Measurements from ENCODE around the gene TCEANC. TPM values are rescaled to one million over a fixed set of nuclear protein-coding genes. Genes with fewer than 3 reads are reported as not detected.
"Not testable (repeated sequence)": the region's sequence is repeated elsewhere in the genome, so short reads cannot be mapped to it uniquely, and the experiment has no call there.

The TCEANC gene
- total RNA-seq, 2 donors from 2014 or later, result 1.8 to 3.6 TPM

GRCh38 chrX:13647709-13648212, 5.2 kb upstream of the TCEANC start:
- H3K27ac ChIP-seq (ENCODE audit: low read depth, low read length), result no peak overlapping the region
- DNase-seq, result no peak
- no peak overlapping the region for H3K9ac ChIP-seq (ENCODE audit: extremely low read depth, low read length, poor library complexity, severe bottlenecking)
- H3K27me3 ChIP-seq (ENCODE audit: control insufficient read depth, insufficient read depth, low read length, poor library complexity, severe bottlenecking), result no peaks in the 10 kb centered on the region
- H3K9me3 ChIP-seq (ENCODE audit: control insufficient read depth, low read length), result no peaks in the 10 kb centered on the region
- Mint-ChIP-seq H3K36me3 (ENCODE audit: low read depth) (no peaks in the 10 kb centered on the region), H3K4me1 (no peaks in the 10 kb centered on the region), H3K27ac (no peak overlapping the region), H3K9me3 (peaks cover 52% of the 10 kb centered on the region), H3K4me3 (no peak overlapping the region), H3K27me3 (ENCODE audit: insufficient read depth) (no peaks in the 10 kb centered on the region)
- no peaks in the 10 kb centered on the region for H3K4me1 ChIP-seq (ENCODE audit: control insufficient read depth, insufficient read depth, low read length)
- H3K4me3 ChIP-seq (ENCODE audit: low read length), result no peak overlapping the region
- TF ChIP-seq, protein P1, sequence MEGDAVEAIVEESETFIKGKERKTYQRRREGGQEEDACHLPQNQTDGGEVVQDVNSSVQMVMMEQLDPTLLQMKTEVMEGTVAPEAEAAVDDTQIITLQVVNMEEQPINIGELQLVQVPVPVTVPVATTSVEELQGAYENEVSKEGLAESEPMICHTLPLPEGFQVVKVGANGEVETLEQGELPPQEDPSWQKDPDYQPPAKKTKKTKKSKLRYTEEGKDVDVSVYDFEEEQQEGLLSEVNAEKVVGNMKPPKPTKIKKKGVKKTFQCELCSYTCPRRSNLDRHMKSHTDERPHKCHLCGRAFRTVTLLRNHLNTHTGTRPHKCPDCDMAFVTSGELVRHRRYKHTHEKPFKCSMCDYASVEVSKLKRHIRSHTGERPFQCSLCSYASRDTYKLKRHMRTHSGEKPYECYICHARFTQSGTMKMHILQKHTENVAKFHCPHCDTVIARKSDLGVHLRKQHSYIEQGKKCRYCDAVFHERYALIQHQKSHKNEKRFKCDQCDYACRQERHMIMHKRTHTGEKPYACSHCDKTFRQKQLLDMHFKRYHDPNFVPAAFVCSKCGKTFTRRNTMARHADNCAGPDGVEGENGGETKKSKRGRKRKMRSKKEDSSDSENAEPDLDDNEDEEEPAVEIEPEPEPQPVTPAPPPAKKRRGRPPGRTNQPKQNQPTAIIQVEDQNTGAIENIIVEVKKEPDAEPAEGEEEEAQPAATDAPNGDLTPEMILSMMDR (conservative IDR thresholded peaks at IDR 0.05), result no peak
- H3K36me3 ChIP-seq (ENCODE audit: control insufficient read depth, insufficient read depth, low read length), result no peaks in the 10 kb centered on the region
- WGBS, 2 experiments (ENCODE audit: insufficient coverage in 1 of 2, insufficient read length in 1 of 2), result 50 to 93% methylated on average over 2 to 8 of the region's 8 CpGs

- not testable (repeated sequence) for H3K4me3 ChIP-seq (ENCODE audit: low read length); H3K4me1 Mint-ChIP-seq; H3K27ac ChIP-seq (ENCODE audit: low read depth, low read length); H3K27me3 ChIP-seq (ENCODE audit: control insufficient read depth, insufficient read depth, low read length, poor library complexity, severe bottlenecking); H3K36me3 ChIP-seq (ENCODE audit: control insufficient read depth, insufficient read depth, low read length); DNase-seq; H3K9ac ChIP-seq (ENCODE audit: extremely low read depth, low read length, poor library complexity, severe bottlenecking); H3K27ac Mint-ChIP-seq; H3K9me3 ChIP-seq (ENCODE audit: control insufficient read depth, low read length); H3K27me3 Mint-ChIP-seq (ENCODE audit: insufficient read depth); H3K4me1 ChIP-seq (ENCODE audit: control insufficient read depth, insufficient read depth, low read length); H3K36me3 Mint-ChIP-seq (ENCODE audit: low read depth); H3K4me3 Mint-ChIP-seq
- 100% methylated on average over 2 of the region's 2 CpGs; no CpG with 5 or more reads in 1 of the 2 experiments for WGBS, 2 experiments (ENCODE audit: insufficient coverage in 1 of 2, insufficient read length in 1 of 2)
- H3K9me3 Mint-ChIP-seq, result peaks cover 52% of the 10 kb centered on the region
These were observed 4.6 kb upstream of the TCEANC start for GRCh38 chrX:13648336-13648735.

DNA sequence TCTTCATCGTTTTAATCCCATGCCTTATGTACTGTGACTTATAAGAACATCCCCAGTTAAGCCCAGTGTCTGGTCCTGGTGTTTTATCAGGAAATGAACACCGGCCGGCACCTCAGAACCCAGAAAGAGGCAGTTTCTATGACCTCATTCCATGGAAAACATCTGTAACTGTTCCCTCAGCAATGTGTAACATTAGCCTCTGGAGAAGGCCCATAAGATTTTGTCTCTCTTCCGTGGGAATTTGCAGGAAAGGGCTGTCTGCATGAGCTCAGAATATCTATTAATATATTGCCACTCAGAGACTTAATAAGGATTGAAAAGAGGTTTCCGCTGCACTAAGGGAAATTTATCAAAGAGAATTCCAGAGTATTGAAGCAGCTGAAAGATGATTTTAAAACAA, 3.1 kb upstream of the TCEANC start:
- Mint-ChIP-seq H3K4me3 (no peak overlapping the region), H3K36me3 (ENCODE audit: low read depth) (no peaks in the 10 kb centered on the region), H3K27ac (no peak overlapping the region), H3K27me3 (ENCODE audit: insufficient read depth) (no peaks in the 10 kb centered on the region), H3K9me3 (peaks cover 40% of the 10 kb centered on the region), H3K4me1 (no peaks in the 10 kb centered on the region)
- no peak overlapping the region for H3K27ac ChIP-seq (ENCODE audit: low read depth, low read length)
- no peaks in the 10 kb centered on the region for H3K4me1 ChIP-seq (ENCODE audit: control insufficient read depth, insufficient read depth, low read length)
- TF ChIP-seq, protein P1 (conservative IDR thresholded peaks at IDR 0.05), result no peak
- no peak for DNase-seq
- H3K9ac ChIP-seq (ENCODE audit: extremely low read depth, low read length, poor library complexity, severe bottlenecking), result no peak overlapping the region
- no peaks in the 10 kb centered on the region for H3K27me3 ChIP-seq (ENCODE audit: control insufficient read depth, insufficient read depth, low read length, poor library complexity, severe bottlenecking)
- no peaks in the 10 kb centered on the region for H3K36me3 ChIP-seq (ENCODE audit: control insufficient read depth, insufficient read depth, low read length)
- no peak overlapping the region for H3K4me3 ChIP-seq (ENCODE audit: low read length)
- H3K9me3 ChIP-seq (ENCODE audit: control insufficient read depth, low read length), result no peaks in the 10 kb centered on the region
- 93 to 100% methylated on average over 2 to 4 of the region's 5 CpGs for WGBS, 2 experiments (ENCODE audit: insufficient coverage in 1 of 2, insufficient read length in 1 of 2)

DNA sequence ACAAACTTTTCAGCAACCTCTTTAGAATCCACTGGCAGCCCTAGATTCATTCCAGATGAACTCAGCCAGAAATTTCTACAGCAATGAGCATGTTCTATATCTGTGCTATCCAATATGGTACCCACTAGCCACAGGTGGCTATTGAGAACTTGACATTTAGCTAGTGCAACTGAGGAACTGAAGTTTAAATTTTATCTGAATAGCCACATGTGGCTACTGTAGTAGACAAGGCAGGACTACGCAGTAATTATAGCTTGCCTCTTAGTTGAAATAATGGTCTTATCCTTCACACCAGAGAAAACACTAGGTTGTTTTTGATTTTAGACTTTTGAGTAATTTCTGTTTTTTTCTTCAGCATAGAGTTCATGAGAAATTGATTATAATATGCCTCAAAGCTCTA, 2.6 kb upstream of the TCEANC start:
- H3K4me3 Mint-ChIP-seq, result no peak overlapping the region
- no peaks in the 10 kb centered on the region for H3K27me3 ChIP-seq (ENCODE audit: control insufficient read depth, insufficient read depth, low read length, poor library complexity, severe bottlenecking)
- no peaks in the 10 kb centered on the region for H3K36me3 ChIP-seq (ENCODE audit: control insufficient read depth, insufficient read depth, low read length)
- H3K27ac ChIP-seq (ENCODE audit: low read depth, low read length), result no peak overlapping the region
- no peak overlapping the region for H3K9ac ChIP-seq (ENCODE audit: extremely low read depth, low read length, poor library complexity, severe bottlenecking)
- H3K27me3 Mint-ChIP-seq (ENCODE audit: insufficient read depth), result no peaks in the 10 kb centered on the region
- no peak for DNase-seq
- H3K4me3 ChIP-seq (ENCODE audit: low read length), result no peak overlapping the region
- H3K9me3 ChIP-seq (ENCODE audit: control insufficient read depth, low read length), result no peaks in the 10 kb centered on the region
- H3K4me1 Mint-ChIP-seq, result no peaks in the 10 kb centered on the region
- no peaks in the 10 kb centered on the region for H3K36me3 Mint-ChIP-seq (ENCODE audit: low read depth)
- TF ChIP-seq, protein P1 (conservative IDR thresholded peaks at IDR 0.05), result no peak
- no peaks in the 10 kb centered on the region for H3K4me1 ChIP-seq (ENCODE audit: control insufficient read depth, insufficient read depth, low read length)
- H3K27ac Mint-ChIP-seq, result no peak overlapping the region
- peaks cover 40% of the 10 kb centered on the region for H3K9me3 Mint-ChIP-seq
- WGBS, 2 experiments (ENCODE audit: insufficient coverage in 1 of 2, insufficient read length in 1 of 2), result 83 to 100% methylated on average over 1 of the region's 1 CpG

Measured in endodermal cell (in vitro differentiated cells).